ENCODE measurements around the gene SLC6A11. TPM values are rescaled to one million over a fixed set of nuclear protein-coding genes. Genes with fewer than 3 reads are reported as not detected.

Gene SLC6A11
- total and polyA plus RNA-seq, 2 of the 8 experiments (the other 6 are each of a cell fraction or from before 2014, with no cell fraction given) = 0.78 to 1.5 TPM

- Histone ChIP-seq H3K9me3 (ENCODE audit: insufficient read depth in 2 of 2, low read depth in 1 of 2, low read length in 1 of 2) (no peaks in the 10 kb centered on the region), H4K5ac (ENCODE audit: insufficient read length, low read depth, low read length) (no peak overlapping the region), H3K36me3 (ENCODE audit: control insufficient read depth in 2 of 4, insufficient read depth in 4 of 4, low read length in 3 of 4) (no peaks in the 10 kb centered on the region), H2AK5ac (ENCODE audit: low read depth, low read length) (no peak overlapping the region), H2BK15ac (ENCODE audit: low read length) (no peak overlapping the region), H2BK12ac (ENCODE audit: low read depth, low read length) (no peak overlapping the region), H3K79me1 (ENCODE audit: low read depth, low read length) (no peaks in the 10 kb centered on the region), H2BK120ac (replicated peaks; ENCODE audit: low read depth, low read length) (no peak overlapping the region), H4K20me1 (replicated peaks in 1 of 2; ENCODE audit: control insufficient read depth in 1 of 2, insufficient read depth in 2 of 2, low read length in 2 of 2) (peaks cover 4 to 7% of the 10 kb centered on the region in 2 experiments), H4K8ac (ENCODE audit: extremely low read depth, insufficient read depth, low read length) (no peak overlapping the region), H3K27ac (ENCODE audit: low read depth, low read length) (no peak overlapping the region), H3K23me2 (ENCODE audit: low read depth, low read length) (no peaks in the 10 kb centered on the region), H4K91ac (replicated peaks; ENCODE audit: insufficient read length, low read length) (no peak overlapping the region), H3K18ac (ENCODE audit: extremely low read depth, low read length) (no peak overlapping the region), H3K79me2 (ENCODE audit: control insufficient read depth in 1 of 2, insufficient read depth in 2 of 2, low read length in 2 of 2) (no peaks in the 10 kb centered on the region), H2BK5ac (ENCODE audit: low read depth, low read length) (no peak overlapping the region), H3K27me3 (replicated peaks in 1 of 4; ENCODE audit: control insufficient read depth in 3 of 4, extremely low read depth in 1 of 4, insufficient read depth in 3 of 4, low read length in 3 of 4) (no peaks in the 10 kb centered on the region; a peak in 1 of 7 replicates), H2BK20ac (ENCODE audit: low read length) (no peak overlapping the region), H3K9ac (replicated peaks in 1 of 4; ENCODE audit: extremely low read depth in 1 of 4, low read depth in 3 of 4, low read length in 3 of 4) (no peak overlapping the region), H2AFZ (ENCODE audit: low read length) (no peak overlapping the region), H3K4me1 (replicated peaks in 1 of 4; ENCODE audit: control insufficient read depth in 3 of 4, insufficient read depth in 4 of 4, low read length in 3 of 4) (no peaks in the 10 kb centered on the region), H3K4me3 (ENCODE audit: extremely low read depth in 1 of 4, insufficient read depth in 2 of 4, low read depth in 3 of 4, low read length in 4 of 4) (no peak overlapping the region), H3K4me2 (ENCODE audit: insufficient read depth in 1 of 2, low read depth in 2 of 2, low read length in 2 of 2) (no peak overlapping the region), H3K14ac (ENCODE audit: insufficient read length) (no peak overlapping the region), H3K4ac (replicated peaks; ENCODE audit: insufficient read length, low read depth, low read length) (no peak overlapping the region), H3K56ac (replicated peaks; ENCODE audit: insufficient read length, low read depth, low read length) (no peak overlapping the region), H3K23ac (ENCODE audit: insufficient read length) (no peak overlapping the region)
- POLR2A ChIA-PET (ENCODE audit: partially characterized antibody) = no interaction called here
- CTCF ChIA-PET (ENCODE audit: partially characterized antibody) = interaction anchor here (1.2 to 9.0 kb wide), 7 partner anchors 9 to 107 kb away, joined by 3 to 62 read pairs (median 6); no protein-coding TSS in a partner anchor
- FAIRE-seq (no peak), DNase-seq (ENCODE audit: low read depth in 1 of 2, low spot score in 2 of 2) (no peak)
- 88% methylated on average over 4 of the region's 5 CpGs; no CpG with 5 or more reads in 1 of the 2 experiments for WGBS, 2 experiments (ENCODE audit: extremely low coverage in 1 of 2, insufficient coverage in 1 of 2, insufficient read length in 1 of 2, insufficient replicate concordance in 2 of 2, low coverage in 1 of 2, low lambda C conversion rate in 2 of 2, missing lambda C conversion rate in 1 of 2)
- TF ChIP-seq RAD21 (IDR thresholded peaks at IDR 0.05 in 1 of 2, conservative IDR thresholded peaks at IDR 0.05 in 1 of 2; ENCODE audit: low read depth in 2 of 2, low read length in 2 of 2) = no peak
- no peak for TF ChIP-seq CHD2 (IDR thresholded peaks at IDR 0.05; ENCODE audit: low read length)
- TF ChIP-seq, protein P1, sequence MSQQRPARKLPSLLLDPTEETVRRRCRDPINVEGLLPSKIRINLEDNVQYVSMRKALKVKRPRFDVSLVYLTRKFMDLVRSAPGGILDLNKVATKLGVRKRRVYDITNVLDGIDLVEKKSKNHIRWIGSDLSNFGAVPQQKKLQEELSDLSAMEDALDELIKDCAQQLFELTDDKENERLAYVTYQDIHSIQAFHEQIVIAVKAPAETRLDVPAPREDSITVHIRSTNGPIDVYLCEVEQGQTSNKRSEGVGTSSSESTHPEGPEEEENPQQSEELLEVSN (IDR thresholded peaks at IDR 0.05) = no peak
- TF ChIP-seq BCL11A (IDR thresholded peaks at IDR 0.05; ENCODE audit: low read depth in 2 of 2, low read length in 2 of 2) = no peak
- no peak for TF ChIP-seq ZNF274 (IDR thresholded peaks at IDR 0.05; ENCODE audit: borderline replicate concordance, extremely low read depth, low read length)
- no peak for TF ChIP-seq HDAC2 (IDR thresholded peaks at IDR 0.05; ENCODE audit: borderline replicate concordance in 1 of 2, low read depth in 2 of 2, low read length in 2 of 2)
- TF ChIP-seq RBBP5 (IDR thresholded peaks at IDR 0.05; ENCODE audit: borderline replicate concordance, low read depth, low read length) = no peak
- TF ChIP-seq, protein P2, sequence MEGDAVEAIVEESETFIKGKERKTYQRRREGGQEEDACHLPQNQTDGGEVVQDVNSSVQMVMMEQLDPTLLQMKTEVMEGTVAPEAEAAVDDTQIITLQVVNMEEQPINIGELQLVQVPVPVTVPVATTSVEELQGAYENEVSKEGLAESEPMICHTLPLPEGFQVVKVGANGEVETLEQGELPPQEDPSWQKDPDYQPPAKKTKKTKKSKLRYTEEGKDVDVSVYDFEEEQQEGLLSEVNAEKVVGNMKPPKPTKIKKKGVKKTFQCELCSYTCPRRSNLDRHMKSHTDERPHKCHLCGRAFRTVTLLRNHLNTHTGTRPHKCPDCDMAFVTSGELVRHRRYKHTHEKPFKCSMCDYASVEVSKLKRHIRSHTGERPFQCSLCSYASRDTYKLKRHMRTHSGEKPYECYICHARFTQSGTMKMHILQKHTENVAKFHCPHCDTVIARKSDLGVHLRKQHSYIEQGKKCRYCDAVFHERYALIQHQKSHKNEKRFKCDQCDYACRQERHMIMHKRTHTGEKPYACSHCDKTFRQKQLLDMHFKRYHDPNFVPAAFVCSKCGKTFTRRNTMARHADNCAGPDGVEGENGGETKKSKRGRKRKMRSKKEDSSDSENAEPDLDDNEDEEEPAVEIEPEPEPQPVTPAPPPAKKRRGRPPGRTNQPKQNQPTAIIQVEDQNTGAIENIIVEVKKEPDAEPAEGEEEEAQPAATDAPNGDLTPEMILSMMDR (IDR thresholded peaks at IDR 0.05; ENCODE audit: control extremely low read depth in 1 of 3, insufficient read depth in 1 of 3, low read depth in 1 of 3, low read length in 3 of 3) = no peak
- TF ChIP-seq GABPA (IDR thresholded peaks at IDR 0.05; ENCODE audit: borderline replicate concordance, insufficient read depth, low read length) = no peak
Measured at GRCh38 chr3:10962481-10963036, 146.5 kb downstream of the SLC6A11 start.

Data from H1 (cell line).